Uterus (tissue), 2 donors: ENCODE data around the gene MIPOL1.

Source experiments
- POLR2A ChIP-seq, 2 donors: fragments of 450-650 bp; IDR thresholded peaks; one replicate each; pipeline ENCODE4 v1.6.1; 2016; ENCODE audit warnings: antibody characterized with exemption in 2 of 2, mild to moderate bottlenecking in 1 of 2, moderate library complexity in 1 of 2
- TF ChIP-seq, protein P1 (sequence below), 4 experiments: fragments of 200-600 bp in 2 of 4; fragments of 450-650 bp in 2 of 4; sonication (generic) in 2 of 4; IDR thresholded peaks; one replicate each; pipeline ENCODE4 v1.5.1; 2016 to 2019; ENCODE audit warnings: antibody characterized with exemption in 4 of 4, mild to moderate bottlenecking in 2 of 4, moderate library complexity in 1 of 4

GRCh38 chr14:37428954-37429353 is 231.2 kb downstream of the MIPOL1 start:
- TF ChIP-seq, protein P1, sequence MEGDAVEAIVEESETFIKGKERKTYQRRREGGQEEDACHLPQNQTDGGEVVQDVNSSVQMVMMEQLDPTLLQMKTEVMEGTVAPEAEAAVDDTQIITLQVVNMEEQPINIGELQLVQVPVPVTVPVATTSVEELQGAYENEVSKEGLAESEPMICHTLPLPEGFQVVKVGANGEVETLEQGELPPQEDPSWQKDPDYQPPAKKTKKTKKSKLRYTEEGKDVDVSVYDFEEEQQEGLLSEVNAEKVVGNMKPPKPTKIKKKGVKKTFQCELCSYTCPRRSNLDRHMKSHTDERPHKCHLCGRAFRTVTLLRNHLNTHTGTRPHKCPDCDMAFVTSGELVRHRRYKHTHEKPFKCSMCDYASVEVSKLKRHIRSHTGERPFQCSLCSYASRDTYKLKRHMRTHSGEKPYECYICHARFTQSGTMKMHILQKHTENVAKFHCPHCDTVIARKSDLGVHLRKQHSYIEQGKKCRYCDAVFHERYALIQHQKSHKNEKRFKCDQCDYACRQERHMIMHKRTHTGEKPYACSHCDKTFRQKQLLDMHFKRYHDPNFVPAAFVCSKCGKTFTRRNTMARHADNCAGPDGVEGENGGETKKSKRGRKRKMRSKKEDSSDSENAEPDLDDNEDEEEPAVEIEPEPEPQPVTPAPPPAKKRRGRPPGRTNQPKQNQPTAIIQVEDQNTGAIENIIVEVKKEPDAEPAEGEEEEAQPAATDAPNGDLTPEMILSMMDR (IDR thresholded peaks at IDR 0.05), result no peak
- no peak for TF ChIP-seq POLR2A (IDR thresholded peaks at IDR 0.05)
